ENCODE measurements around the gene NFAT5. TPM values are rescaled to one million over a fixed set of nuclear protein-coding genes. Genes with fewer than 3 reads are reported as not detected.

Gene NFAT5
- total and polyA plus RNA-seq, 2 donors (not counting 3 experiments of a cell fraction or from before 2014, with no cell fraction given) = 17.2 to 49.5 TPM

DNA sequence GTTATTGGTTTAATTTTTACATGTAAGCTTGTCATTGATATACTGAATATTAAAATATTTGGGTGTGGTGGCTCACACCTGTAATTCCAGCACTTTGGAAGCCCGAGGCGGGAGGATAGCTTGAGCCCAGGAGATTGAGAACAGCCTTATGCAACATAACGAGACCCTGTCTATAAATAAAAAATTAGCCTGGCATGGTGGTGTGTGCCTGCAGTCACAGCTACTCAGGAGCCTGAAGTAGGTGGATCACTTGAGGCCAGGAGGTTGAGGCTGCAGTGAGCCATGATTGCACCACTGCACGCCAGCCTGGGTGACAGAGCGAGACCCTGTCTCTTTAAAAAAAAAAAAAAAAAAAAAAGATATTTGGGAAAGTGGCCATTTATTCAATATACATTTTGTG lies 32.3 kb downstream of the NFAT5 start:
- no peak overlapping the region for H2AFZ ChIP-seq (ENCODE audit: low read depth, low read length)
- dilution Hi-C loops (cut with MboI; ENCODE audit: extremely low pct_ligation_motif_present, low sequenced_read_pairs) = no loop called here
- peaks cover 77% of the 10 kb centered on the region for H3K79me2 ChIP-seq (ENCODE audit: control insufficient read depth, insufficient read depth, low read length)
- ChIA-PET CTCF (interaction anchor here (0.7 to 1.8 kb wide), 3 partner anchors 11 to 200 kb away, joined by 3 to 6 read pairs (median 3); no protein-coding TSS in a partner anchor), POLR2A (no interaction called here)
- DNase-seq (ENCODE audit: low read depth, low spot score) = no peak
- H3K4me3 ChIP-seq (replicated peaks in 1 of 3; ENCODE audit: insufficient read depth in 1 of 3, low read depth in 1 of 3, low read length in 3 of 3) = no peak overlapping the region
- TF ChIP-seq FOS (IDR thresholded peaks at IDR 0.05; ENCODE audit: borderline replicate concordance, insufficient read depth, low read length) = no peak
- TF ChIP-seq MYC (IDR thresholded peaks at IDR 0.05; ENCODE audit: low read depth, low read length) = no peak
- TF ChIP-seq, protein P1, sequence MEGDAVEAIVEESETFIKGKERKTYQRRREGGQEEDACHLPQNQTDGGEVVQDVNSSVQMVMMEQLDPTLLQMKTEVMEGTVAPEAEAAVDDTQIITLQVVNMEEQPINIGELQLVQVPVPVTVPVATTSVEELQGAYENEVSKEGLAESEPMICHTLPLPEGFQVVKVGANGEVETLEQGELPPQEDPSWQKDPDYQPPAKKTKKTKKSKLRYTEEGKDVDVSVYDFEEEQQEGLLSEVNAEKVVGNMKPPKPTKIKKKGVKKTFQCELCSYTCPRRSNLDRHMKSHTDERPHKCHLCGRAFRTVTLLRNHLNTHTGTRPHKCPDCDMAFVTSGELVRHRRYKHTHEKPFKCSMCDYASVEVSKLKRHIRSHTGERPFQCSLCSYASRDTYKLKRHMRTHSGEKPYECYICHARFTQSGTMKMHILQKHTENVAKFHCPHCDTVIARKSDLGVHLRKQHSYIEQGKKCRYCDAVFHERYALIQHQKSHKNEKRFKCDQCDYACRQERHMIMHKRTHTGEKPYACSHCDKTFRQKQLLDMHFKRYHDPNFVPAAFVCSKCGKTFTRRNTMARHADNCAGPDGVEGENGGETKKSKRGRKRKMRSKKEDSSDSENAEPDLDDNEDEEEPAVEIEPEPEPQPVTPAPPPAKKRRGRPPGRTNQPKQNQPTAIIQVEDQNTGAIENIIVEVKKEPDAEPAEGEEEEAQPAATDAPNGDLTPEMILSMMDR (IDR thresholded peaks at IDR 0.05; ENCODE audit: extremely low read depth in 1 of 2, insufficient read depth in 1 of 2, low read depth in 1 of 2, low read length in 2 of 2) = no peak
- TF ChIP-seq POLR2AphosphoS5 (IDR thresholded peaks at IDR 0.05; ENCODE audit: insufficient read depth, low read depth, low read length) = no peak
- no peak for TF ChIP-seq GATA2 (IDR thresholded peaks at IDR 0.05; ENCODE audit: insufficient read depth, insufficient read length, low read depth, low read length)
- no peak for TF ChIP-seq POLR2A (IDR thresholded peaks at IDR 0.05; ENCODE audit: low read depth, low read length)
- TF ChIP-seq EZH2 (IDR thresholded peaks at IDR 0.05; ENCODE audit: borderline replicate concordance, low read depth, low read length, severe bottlenecking) = no peak
- TF ChIP-seq, protein P2, sequence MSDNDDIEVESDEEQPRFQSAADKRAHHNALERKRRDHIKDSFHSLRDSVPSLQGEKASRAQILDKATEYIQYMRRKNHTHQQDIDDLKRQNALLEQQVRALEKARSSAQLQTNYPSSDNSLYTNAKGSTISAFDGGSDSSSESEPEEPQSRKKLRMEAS (IDR thresholded peaks at IDR 0.05; ENCODE audit: insufficient read depth, insufficient read length) = no peak
- TF ChIP-seq JUN (IDR thresholded peaks at IDR 0.05; ENCODE audit: borderline replicate concordance, insufficient read depth, insufficient read length, low read depth) = no peak
- H4K20me1 ChIP-seq (replicated peaks; ENCODE audit: control insufficient read depth, extremely low read depth, insufficient read depth, low read length) = peaks cover 3% of the 10 kb centered on the region
- intact Hi-C loops (cut with micrococcal nuclease) = no loop called here
- BruUV-seq (replicated peaks) = no TSS peak
- peaks cover 9% of the 10 kb centered on the region for H3K4me1 ChIP-seq (ENCODE audit: control insufficient read depth, extremely low read depth, insufficient read depth, low read length)
- peaks cover 2% of the 10 kb centered on the region for H3K9me1 ChIP-seq (replicated peaks; ENCODE audit: control insufficient read depth, extremely low read depth, insufficient read depth, low read length)
- H3K36me3 ChIP-seq (ENCODE audit: control insufficient read depth in 2 of 2, extremely low read depth in 1 of 2, insufficient read depth in 2 of 2, low read length in 2 of 2) = no peaks in the 10 kb centered on the region
- no peak overlapping the region for H3K27ac ChIP-seq (ENCODE audit: insufficient read depth, low read depth, low read length)
- no peak for FAIRE-seq
- H3K27me3 ChIP-seq (ENCODE audit: control insufficient read depth in 2 of 2, insufficient read depth in 2 of 2, low read length in 2 of 2) = no peaks in the 10 kb centered on the region
- H3K9ac ChIP-seq (replicated peaks; ENCODE audit: extremely low read depth, insufficient read depth, low read length) = no peak overlapping the region
- no peaks in the 10 kb centered on the region for H3K9me3 ChIP-seq (replicated peaks; ENCODE audit: control insufficient read depth, insufficient read depth, low read length)
- no peak overlapping the region for H3K4me2 ChIP-seq (ENCODE audit: insufficient read depth, low read length)

All from endothelial cell of umbilical vein (primary cell).